Stimulated activated CD8-positive, alpha-beta memory T cell treated with anti-CD3 and anti-CD28 coated beads, Interleukin-15, amount 100 ng/mL, for 1 hour (primary cell): Measurements from ENCODE around the gene TPPP.
"Not testable (repeated sequence)": the region's sequence is repeated elsewhere in the genome, so short reads cannot be mapped to it uniquely, and the experiment has no call there.

Source experiments
- DNase-seq: peaks from one replicate; pipeline ENCODE4 v3.0.0-alpha.2; 2020; ENCODE audit warnings: low read depth

Gene TPPP

GRCh38 chr5:645421-645820 lies 47.7 kb downstream of the TPPP start:
- no peak for DNase-seq

- DNase-seq: no peak
Measured at GRCh38 chr5:644971-645370, 48.2 kb downstream of the TPPP start.

GRCh38 chr5:644509-644908 lies 48.6 kb downstream of the TPPP start:
- DNase-seq: no peak

GRCh38 chr5:643811-644271 lies 49.3 kb downstream of the TPPP start:
- DNase-seq: no peak

GRCh38 chr5:643351-643801 lies 49.8 kb downstream of the TPPP start:
- DNase-seq: no peak

GRCh38 chr5:642481-642880 lies 50.7 kb downstream of the TPPP start:
- DNase-seq: no peak

GRCh38 chr5:641331-641765 lies 51.8 kb downstream of the TPPP start:
- DNase-seq: no peak

- DNase-seq: no peak
Measured at GRCh38 chr5:640461-641330, 52.5 kb downstream of the TPPP start.

GRCh38 chr5:639584-640213 lies 53.5 kb downstream of the TPPP start:
- no peak for DNase-seq

- no peak for DNase-seq
Measured at GRCh38 chr5:639253-639530, 54.0 kb downstream of the TPPP start.

- DNase-seq: no peak
Measured at GRCh38 chr5:638501-639252, 54.5 kb downstream of the TPPP start.

- DNase-seq: no peak
Measured at GRCh38 chr5:637581-638450, 55.3 kb downstream of the TPPP start.

- no peak for DNase-seq
Measured at GRCh38 chr5:636951-637350, 56.2 kb downstream of the TPPP start.

- DNase-seq: no peak
Measured at GRCh38 chr5:635306-636055, 57.7 kb downstream of the TPPP start.

- no peak for DNase-seq
Measured at GRCh38 chr5:634191-634590, 59.0 kb downstream of the TPPP start.

GRCh38 chr5:633501-633955 lies 59.6 kb downstream of the TPPP start:
- no peak for DNase-seq

GRCh38 chr5:628351-629205 lies 64.6 kb downstream of the TPPP start:
- DNase-seq: not testable (repeated sequence)

GRCh38 chr5:627840-628239 lies 65.3 kb downstream of the TPPP start:
- DNase-seq: no peak

GRCh38 chr5:626850-627249 lies 66.3 kb downstream of the TPPP start:
- no peak for DNase-seq

GRCh38 chr5:625516-625915 lies 67.6 kb downstream of the TPPP start:
- no peak for DNase-seq
